Measurements from ENCODE around the gene IKZF5.

IKZF5 gene

DNA sequence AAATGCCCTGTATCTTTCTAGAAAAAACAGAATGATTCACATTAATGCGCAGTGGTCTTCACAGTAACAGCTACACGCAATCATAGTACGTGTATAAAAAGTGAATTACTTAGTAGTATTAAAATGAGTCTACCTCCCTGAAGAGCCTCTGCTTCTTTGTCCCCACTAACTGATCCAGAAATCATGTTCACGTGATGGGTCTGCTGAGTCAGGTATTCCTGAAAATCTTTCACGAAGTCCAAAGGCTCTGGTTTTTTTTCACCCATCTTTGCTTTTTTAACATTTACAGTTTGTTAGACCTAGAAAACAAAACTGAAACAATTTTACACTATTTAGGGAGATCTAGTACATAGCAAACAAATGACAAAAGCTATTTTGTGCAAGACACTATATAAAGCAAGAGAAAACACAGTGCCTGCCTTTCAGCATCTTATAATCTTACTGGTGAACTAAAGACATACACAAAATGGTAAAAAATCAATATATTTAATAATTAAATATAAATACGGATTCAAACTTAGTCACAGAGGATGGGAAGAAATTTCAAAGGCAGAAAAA is 10.2 kb downstream of the IKZF5 start:
- Histone ChIP-seq H3K9me3 (ENCODE audit: control insufficient read depth, insufficient read depth, low read depth, low read length) (no peaks in the 10 kb centered on the region), H3K4me3 (ENCODE audit: low read depth, low read length) (no peak overlapping the region)

DNA sequence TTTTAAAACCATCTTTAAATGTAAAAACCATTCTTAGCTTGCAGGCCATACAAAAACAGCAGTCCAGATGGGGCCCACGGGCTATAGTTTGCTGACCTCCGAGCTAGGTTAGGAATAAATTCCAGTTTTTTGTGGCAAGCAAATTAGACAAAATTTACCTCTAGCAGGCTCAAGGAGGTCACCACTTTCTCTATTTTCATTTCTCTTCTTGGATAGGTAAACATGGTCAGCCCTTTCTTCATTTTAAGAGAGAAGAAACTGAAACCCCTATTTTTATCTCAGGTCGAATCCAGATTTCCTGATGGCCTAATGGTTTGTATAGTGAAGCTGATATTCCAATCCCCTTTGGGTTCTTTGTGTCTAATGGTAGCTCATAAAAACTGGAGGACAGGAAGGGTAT is 10.7 kb downstream of the IKZF5 start:
- Histone ChIP-seq H3K4me1 (ENCODE audit: control insufficient read depth, insufficient read depth, low read length) (no peaks in the 10 kb centered on the region), H3K9me3 (ENCODE audit: control insufficient read depth, insufficient read depth, low read depth, low read length) (no peaks in the 10 kb centered on the region), H3K36me3 (ENCODE audit: control insufficient read depth, insufficient read depth, low read length) (peaks cover 22% of the 10 kb centered on the region), H3K4me3 (ENCODE audit: low read depth, low read length) (no peak overlapping the region), H3K27me3 (ENCODE audit: control insufficient read depth, insufficient read depth, low read length) (no peaks in the 10 kb centered on the region), H3K9ac (ENCODE audit: low read length) (no peak overlapping the region), H3K27ac (ENCODE audit: low read depth, low read length) (no peak overlapping the region)

More for the DNA sequence above, 10.2 kb downstream of the IKZF5 start:
- H3K27me3 ChIP-seq (ENCODE audit: control insufficient read depth, insufficient read depth, low read length): no peaks in the 10 kb centered on the region
- peaks cover 22% of the 10 kb centered on the region for H3K36me3 ChIP-seq (ENCODE audit: control insufficient read depth, insufficient read depth, low read length)
- no peaks in the 10 kb centered on the region for H3K4me1 ChIP-seq (ENCODE audit: control insufficient read depth, insufficient read depth, low read length)
- no peak overlapping the region for H3K27ac ChIP-seq (ENCODE audit: low read depth, low read length)
- no peak overlapping the region for H3K9ac ChIP-seq (ENCODE audit: low read length)

DNA sequence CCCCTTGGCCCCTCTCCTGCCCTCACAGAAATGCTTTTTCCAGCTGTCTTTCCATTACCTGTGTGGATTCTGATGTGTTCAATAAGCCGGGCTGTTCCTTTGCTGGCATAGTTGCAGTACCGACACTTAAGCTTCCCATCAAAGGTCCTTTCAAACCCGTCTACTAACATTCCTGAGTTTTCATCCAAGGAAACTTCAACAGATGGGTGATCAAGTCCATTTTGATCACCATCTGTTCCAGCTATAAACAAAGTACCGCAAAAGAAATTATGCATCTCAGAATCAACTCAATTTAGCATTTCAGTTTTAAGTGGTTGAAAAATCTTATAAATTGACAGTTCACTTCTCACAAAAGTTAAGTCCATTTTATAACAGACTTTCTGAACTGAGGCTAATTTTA is 12.7 kb downstream of the IKZF5 start:
- peaks cover 29% of the 10 kb centered on the region for H3K36me3 ChIP-seq (ENCODE audit: control insufficient read depth, insufficient read depth, low read length)
- no peak overlapping the region for H3K4me3 ChIP-seq (ENCODE audit: low read depth, low read length)
- no peaks in the 10 kb centered on the region for H3K27me3 ChIP-seq (ENCODE audit: control insufficient read depth, insufficient read depth, low read length)
- no peak overlapping the region for H3K27ac ChIP-seq (ENCODE audit: low read depth, low read length)
- no peaks in the 10 kb centered on the region for H3K9me3 ChIP-seq (ENCODE audit: control insufficient read depth, insufficient read depth, low read depth, low read length)
- no peaks in the 10 kb centered on the region for H3K4me1 ChIP-seq (ENCODE audit: control insufficient read depth, insufficient read depth, low read length)
- H3K9ac ChIP-seq (ENCODE audit: low read length): no peak overlapping the region

DNA sequence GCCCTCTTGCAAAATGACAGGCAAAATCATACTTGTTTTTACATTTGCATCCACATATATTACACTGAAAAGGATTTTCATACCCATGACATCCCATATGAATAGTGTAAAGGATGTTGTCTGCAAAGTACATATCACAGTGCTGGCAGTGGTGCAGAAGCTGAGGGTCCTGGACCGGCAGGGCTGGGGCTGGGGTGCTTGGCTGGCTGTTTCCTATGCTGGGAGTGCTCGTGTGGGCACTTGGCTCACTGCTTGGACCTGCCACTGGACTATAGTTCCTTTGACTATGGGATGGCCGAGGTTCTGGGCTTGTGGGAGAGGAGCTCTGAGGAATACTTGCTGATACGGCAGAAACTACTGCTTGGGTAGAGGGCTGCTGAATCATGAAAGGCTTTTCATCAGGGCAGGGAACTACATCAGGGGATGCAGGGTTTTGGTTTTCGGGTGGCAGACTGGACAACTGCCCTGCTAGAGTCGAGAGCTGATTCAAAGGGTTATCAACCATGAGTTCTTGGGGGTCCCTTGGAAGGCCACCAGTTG is 14.7 kb downstream of the IKZF5 start:
- Histone ChIP-seq H3K9ac (ENCODE audit: low read length) (no peak overlapping the region), H3K27me3 (ENCODE audit: control insufficient read depth, insufficient read depth, low read length) (no peaks in the 10 kb centered on the region), H3K4me1 (ENCODE audit: control insufficient read depth, insufficient read depth, low read length) (no peaks in the 10 kb centered on the region), H3K9me3 (ENCODE audit: control insufficient read depth, insufficient read depth, low read depth, low read length) (no peaks in the 10 kb centered on the region), H3K4me3 (ENCODE audit: low read depth, low read length) (no peak overlapping the region), H3K36me3 (ENCODE audit: control insufficient read depth, insufficient read depth, low read length) (peaks cover 29% of the 10 kb centered on the region), H3K27ac (ENCODE audit: low read depth, low read length) (no peak overlapping the region)

DNA sequence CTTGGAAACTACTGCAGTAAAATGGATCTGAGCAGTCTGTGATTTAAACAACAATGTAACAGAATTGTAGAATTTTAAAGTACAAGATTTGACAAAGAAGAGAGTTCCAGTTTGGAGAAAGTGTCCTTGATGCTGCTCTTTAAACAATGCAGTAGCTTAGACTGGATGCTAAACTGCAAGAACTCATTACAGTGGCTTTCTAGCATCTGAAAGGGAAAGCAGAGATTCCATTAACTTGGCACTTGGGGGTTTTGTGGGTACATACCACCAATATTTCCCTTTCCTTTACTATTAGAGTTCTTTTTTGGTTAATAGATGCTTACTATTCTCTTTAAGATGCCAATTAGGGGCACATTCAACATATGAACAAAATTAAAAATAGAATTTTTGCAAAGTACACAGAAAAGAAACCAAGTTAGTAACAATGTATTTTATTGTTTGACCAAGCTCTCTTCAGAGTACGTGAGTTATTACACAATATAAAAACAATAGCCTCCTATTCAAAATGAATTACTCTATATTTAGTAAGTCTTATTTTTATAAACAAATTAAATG is 16.5 kb downstream of the IKZF5 start:
- Histone ChIP-seq H3K9ac (ENCODE audit: low read length) (no peak overlapping the region), H3K36me3 (ENCODE audit: control insufficient read depth, insufficient read depth, low read length) (peaks cover 29% of the 10 kb centered on the region), H3K27ac (ENCODE audit: low read depth, low read length) (no peak overlapping the region), H3K4me1 (ENCODE audit: control insufficient read depth, insufficient read depth, low read length) (no peaks in the 10 kb centered on the region), H3K27me3 (ENCODE audit: control insufficient read depth, insufficient read depth, low read length) (no peaks in the 10 kb centered on the region), H3K4me3 (ENCODE audit: low read depth, low read length) (no peak overlapping the region), H3K9me3 (ENCODE audit: control insufficient read depth, insufficient read depth, low read depth, low read length) (no peaks in the 10 kb centered on the region)

DNA sequence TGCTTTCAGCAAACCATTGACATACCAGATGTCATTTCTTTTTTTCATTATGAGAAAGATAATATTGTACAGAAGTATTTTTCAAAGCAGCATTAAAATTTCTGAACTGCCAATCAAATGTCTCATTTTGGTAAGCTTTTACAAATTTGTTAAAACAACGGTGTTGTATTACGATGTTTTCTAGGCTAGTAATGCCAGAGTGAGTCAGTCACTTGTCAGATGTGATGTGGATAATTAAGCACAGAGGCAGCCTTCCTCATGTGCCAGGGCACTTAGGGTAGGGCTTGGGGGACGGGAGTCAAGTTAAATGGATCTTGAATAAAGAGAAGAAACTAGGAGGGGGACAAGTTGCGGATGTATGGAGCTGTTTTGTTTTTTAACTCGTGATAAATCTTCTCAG is 18.3 kb downstream of the IKZF5 start:
- Histone ChIP-seq H3K4me1 (ENCODE audit: control insufficient read depth, insufficient read depth, low read length) (no peaks in the 10 kb centered on the region), H3K9me3 (ENCODE audit: control insufficient read depth, insufficient read depth, low read depth, low read length) (no peaks in the 10 kb centered on the region), H3K4me3 (ENCODE audit: low read depth, low read length) (no peak overlapping the region), H3K27me3 (ENCODE audit: control insufficient read depth, insufficient read depth, low read length) (no peaks in the 10 kb centered on the region), H3K36me3 (ENCODE audit: control insufficient read depth, insufficient read depth, low read length) (peaks cover 23% of the 10 kb centered on the region), H3K27ac (ENCODE audit: low read depth, low read length) (no peak overlapping the region), H3K9ac (ENCODE audit: low read length) (no peak overlapping the region)

DNA sequence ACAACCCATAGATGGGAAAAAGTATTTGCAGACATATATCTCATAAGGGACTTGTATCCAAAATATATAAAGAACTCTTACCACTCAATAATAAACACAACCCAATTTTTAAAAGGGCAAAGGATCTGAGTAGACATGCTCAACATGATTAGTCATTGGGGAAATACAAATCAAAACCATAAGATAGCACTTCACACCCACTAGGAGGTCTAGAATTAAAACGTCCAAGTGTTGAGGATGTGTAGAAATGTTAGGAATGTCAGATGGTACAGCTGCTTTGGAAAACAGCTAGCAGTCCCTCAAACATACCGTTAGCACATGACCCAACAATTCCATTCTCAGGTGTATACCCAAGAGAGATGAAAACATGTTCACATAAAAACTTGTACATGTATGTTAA is 20.1 kb downstream of the IKZF5 start:
- H3K4me1 ChIP-seq (ENCODE audit: control insufficient read depth, insufficient read depth, low read length): no peaks in the 10 kb centered on the region
- no peak overlapping the region for H3K27ac ChIP-seq (ENCODE audit: low read depth, low read length)
- H3K36me3 ChIP-seq (ENCODE audit: control insufficient read depth, insufficient read depth, low read length): peaks cover 17% of the 10 kb centered on the region
- H3K27me3 ChIP-seq (ENCODE audit: control insufficient read depth, insufficient read depth, low read length): no peaks in the 10 kb centered on the region
- H3K9me3 ChIP-seq (ENCODE audit: control insufficient read depth, insufficient read depth, low read depth, low read length): no peaks in the 10 kb centered on the region
- no peak overlapping the region for H3K9ac ChIP-seq (ENCODE audit: low read length)
- H3K4me3 ChIP-seq (ENCODE audit: low read depth, low read length): no peak overlapping the region

DNA sequence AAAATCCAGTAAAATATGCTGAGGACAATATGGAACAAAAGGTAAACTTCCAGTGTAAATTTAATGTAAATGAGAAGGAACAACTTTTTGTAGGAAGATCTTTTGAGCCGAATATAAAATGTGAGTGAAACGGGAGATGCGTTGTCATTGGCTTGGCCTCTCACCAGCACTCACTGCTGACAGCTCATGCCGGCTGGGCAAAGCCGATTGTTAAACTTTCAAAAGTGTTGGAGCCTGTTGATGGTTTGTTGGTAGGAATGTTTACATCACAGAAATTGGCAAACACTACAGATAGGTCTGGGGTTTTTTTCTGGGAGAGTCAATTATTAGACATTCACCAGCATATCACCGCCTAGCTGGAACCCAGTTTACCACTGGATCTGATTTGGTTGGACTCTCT is 22.3 kb downstream of the IKZF5 start:
- H3K9ac ChIP-seq (ENCODE audit: low read length): no peak overlapping the region
- H3K36me3 ChIP-seq (ENCODE audit: control insufficient read depth, insufficient read depth, low read length): peaks cover 10% of the 10 kb centered on the region; the same call in 1 of the 2 replicates
- no peaks in the 10 kb centered on the region for H3K4me1 ChIP-seq (ENCODE audit: control insufficient read depth, insufficient read depth, low read length)
- H3K9me3 ChIP-seq (ENCODE audit: control insufficient read depth, insufficient read depth, low read depth, low read length): no peaks in the 10 kb centered on the region
- H3K4me3 ChIP-seq (ENCODE audit: low read depth, low read length): no peak overlapping the region
- H3K27ac ChIP-seq (ENCODE audit: low read depth, low read length): no peak overlapping the region
- H3K27me3 ChIP-seq (ENCODE audit: control insufficient read depth, insufficient read depth, low read length): no peaks in the 10 kb centered on the region

DNA sequence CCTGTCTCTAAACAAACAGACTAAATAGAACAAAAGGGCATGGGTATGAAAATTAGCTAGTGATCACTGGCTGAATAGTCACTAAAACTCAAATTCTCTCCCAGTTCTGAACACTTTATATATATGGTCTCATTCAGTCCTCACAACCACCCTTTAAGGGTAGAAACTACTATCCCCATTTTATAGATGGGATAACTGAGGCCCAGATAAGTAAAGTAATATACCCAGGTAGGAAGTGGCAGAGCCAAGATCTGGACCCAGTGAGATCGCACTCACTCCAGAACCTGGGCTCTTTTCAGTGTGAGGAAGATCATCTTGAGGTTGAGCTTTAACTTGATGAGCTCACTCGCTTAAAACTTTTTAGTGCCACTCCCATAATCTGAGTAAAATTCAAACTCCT is 23.9 kb downstream of the IKZF5 start:
- H3K27ac ChIP-seq (ENCODE audit: low read depth, low read length): no peak overlapping the region
- no peaks in the 10 kb centered on the region for H3K4me1 ChIP-seq (ENCODE audit: control insufficient read depth, insufficient read depth, low read length)
- H3K9me3 ChIP-seq (ENCODE audit: control insufficient read depth, insufficient read depth, low read depth, low read length): no peaks in the 10 kb centered on the region
- H3K27me3 ChIP-seq (ENCODE audit: control insufficient read depth, insufficient read depth, low read length): no peaks in the 10 kb centered on the region
- H3K36me3 ChIP-seq (ENCODE audit: control insufficient read depth, insufficient read depth, low read length): peaks cover 10% of the 10 kb centered on the region; the same call in 1 of the 2 replicates
- no peak overlapping the region for H3K4me3 ChIP-seq (ENCODE audit: low read depth, low read length)
- H3K9ac ChIP-seq (ENCODE audit: low read length): no peak overlapping the region

DNA sequence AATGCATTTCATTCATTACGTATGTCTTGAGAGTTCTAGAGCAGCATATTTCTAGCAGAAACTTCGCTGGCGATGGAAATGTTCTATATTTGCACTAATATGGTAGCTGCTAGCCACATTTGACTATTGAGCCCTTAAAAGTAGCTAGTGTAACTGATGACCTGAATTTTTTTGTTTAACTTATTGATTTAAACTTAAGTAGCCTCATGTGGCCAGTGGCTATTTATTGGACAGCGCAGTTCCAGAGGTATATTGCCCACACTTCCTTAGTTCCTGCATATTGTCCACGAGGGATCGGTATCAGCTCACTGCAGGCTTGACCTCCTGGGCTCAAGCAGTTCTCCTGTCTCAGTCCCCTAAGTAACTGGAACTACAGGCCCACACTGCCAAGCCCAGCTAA is 24.7 kb downstream of the IKZF5 start:
- peaks cover 10% of the 10 kb centered on the region; the same call in 1 of the 2 replicates for H3K36me3 ChIP-seq (ENCODE audit: control insufficient read depth, insufficient read depth, low read length)
- H3K27ac ChIP-seq (ENCODE audit: low read depth, low read length): no peak overlapping the region
- H3K4me1 ChIP-seq (ENCODE audit: control insufficient read depth, insufficient read depth, low read length): no peaks in the 10 kb centered on the region
- no peaks in the 10 kb centered on the region for H3K9me3 ChIP-seq (ENCODE audit: control insufficient read depth, insufficient read depth, low read depth, low read length)
- H3K9ac ChIP-seq (ENCODE audit: low read length): no peak overlapping the region
- H3K4me3 ChIP-seq (ENCODE audit: low read depth, low read length): no peak overlapping the region
- H3K27me3 ChIP-seq (ENCODE audit: control insufficient read depth, insufficient read depth, low read length): no peaks in the 10 kb centered on the region

DNA sequence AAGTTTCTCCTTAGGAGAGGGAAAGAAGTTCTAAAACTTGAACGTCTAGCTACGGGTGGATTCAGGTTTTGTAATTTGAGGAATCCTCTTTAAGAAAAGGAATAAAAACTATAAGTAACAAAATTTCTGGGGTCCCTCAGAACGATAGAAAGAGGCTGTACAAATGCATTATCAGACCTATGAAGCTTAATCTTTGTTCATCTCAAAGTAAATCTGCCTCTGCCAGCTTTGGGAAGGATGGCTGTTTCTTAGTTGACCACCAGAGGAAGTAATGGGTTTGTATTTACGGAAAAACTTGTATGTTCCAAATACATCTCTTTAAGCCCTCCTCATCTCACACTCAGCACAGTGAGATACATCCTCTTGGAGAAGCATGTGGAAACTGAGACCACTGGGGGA is 27.5 kb downstream of the IKZF5 start:
- Histone ChIP-seq H3K4me1 (ENCODE audit: control insufficient read depth, insufficient read depth, low read length) (no peaks in the 10 kb centered on the region), H3K9ac (ENCODE audit: low read length) (no peak overlapping the region), H3K36me3 (ENCODE audit: control insufficient read depth, insufficient read depth, low read length) (peaks cover 7% of the 10 kb centered on the region; the same call in 1 of the 2 replicates), H3K4me3 (ENCODE audit: low read depth, low read length) (peak overlapping the region; percentile 97), H3K9me3 (ENCODE audit: control insufficient read depth, insufficient read depth, low read depth, low read length) (no peaks in the 10 kb centered on the region), H3K27me3 (ENCODE audit: control insufficient read depth, insufficient read depth, low read length) (no peaks in the 10 kb centered on the region), H3K27ac (ENCODE audit: low read depth, low read length) (no peak overlapping the region)

Data from HUES6 (cell line).